H1 (cell line): ENCODE measurements around the gene FOXD2. TPM values are rescaled to one million over a fixed set of nuclear protein-coding genes. Genes with fewer than 3 reads are reported as not detected.

Experiments
- CBX5 ChIP-seq: fragments of 300-800, 300-1000 bp; sonication (generic); IDR thresholded peaks from 2 replicates; pipeline ENCODE4 v1.7.1; 2016; ENCODE audit warnings: antibody characterized with exemption, low read length, low read depth
- CHD1 ChIP-seq: IDR thresholded peaks from 2 replicates; pipeline ENCODE4 v1.6.1; 2012; ENCODE audit warnings: low read depth, low read length, improper control_type of control experiment
- EGR1 ChIP-seq: IDR thresholded peaks from 2 replicates; pipeline ENCODE4 v1.6.1; 2011; ENCODE audit warnings: low read depth, low read length, borderline replicate concordance
- FOSL1 ChIP-seq: IDR thresholded peaks from 2 replicates; pipeline ENCODE4 v1.6.1; 2011; ENCODE audit warnings: mild to moderate bottlenecking, low read depth, low read length, moderate library complexity; ENCODE audit not compliant: insufficient read depth
- NRF1 ChIP-seq: IDR thresholded peaks from 2 replicates; pipeline ENCODE4 v1.6.1; 2011; ENCODE audit warnings: mild to moderate bottlenecking, low read depth, low read length, improper control_type of control experiment
- SP2 ChIP-seq: IDR thresholded peaks from 2 replicates; pipeline ENCODE4 v1.6.1; 2012; ENCODE audit warnings: mild to moderate bottlenecking, low read length, inconsistent platforms
- polyA plus RNA-seq, 7 experiments: library from polyadenylated mRNA; depleted of rRNA in 3 of 7; stranded (reverse) in 5 of 7; unstranded in 2 of 7; fragments of >200 nt in 5 of 7; fragments of 200-250 nt in 2 of 7; gene quantifications; 1 replicate in 5 of 7; 2 replicates in 1 of 7; 4 replicates in 1 of 7; pipeline versions ENCODE4 v1.2.1 to v1.2.3, GENCODE V29; 2011 to 2013; ENCODE audit warnings: missing spikeins in 2 of 7, mixed read lengths in 2 of 7
- total RNA-seq: library from RNA; stranded (reverse); fragmentation: NEBNext Ultra II Directional; extraction: Animal tissue kit (Norgen Biotek cat#: 25700); gene quantifications from 2 replicates; pipeline ENCODE4 v1.2.1, GENCODE V29; 2021

The FOXD2 gene
- total and polyA plus RNA-seq, 2 of the 8 experiments (the other 6 are each of a cell fraction or from before 2014, with no cell fraction given): not detected

- TF ChIP-seq FOSL1 (no peak), CHD1 (no peak), SP2 (no peak), EGR1 (no peak), CBX5 (no peak), NRF1 (no peak)
- TF ChIP-seq, all 59 proteins: peak for 0
These were observed 31.5 kb downstream of the FOXD2 start (continued) for GRCh38 chr1:47469390-47469759.
